ENCODE data around the gene MTCL1.

Gene MTCL1

GRCh38 chr18:8705238-8705960 is at the start of gene MTCL1:
MTCL1 (plus strand) TSS chr18:8705556; CDS start chr18:8705661, 105 bp downstream.
- in situ Hi-C loops (cut with MboI; ENCODE audit: low sequenced_read_pairs) = no loop called here

GRCh38 chr18:8656232-8656631 is 49.1 kb upstream of the MTCL1 start:
- in situ Hi-C loops (cut with MboI; ENCODE audit: low sequenced_read_pairs) = no loop called here

GRCh38 chr18:8657050-8657820 is 48.1 kb upstream of the MTCL1 start:
- in situ Hi-C loops (cut with MboI; ENCODE audit: low sequenced_read_pairs) = no loop called here

- in situ Hi-C loops (cut with MboI; ENCODE audit: low sequenced_read_pairs) = no loop called here
Measured at GRCh38 chr18:8657873-8658470, 47.4 kb upstream of the MTCL1 start.

GRCh38 chr18:8658858-8659485 is 46.4 kb upstream of the MTCL1 start:
- in situ Hi-C loops (cut with MboI; ENCODE audit: low sequenced_read_pairs) = no loop called here

DNA sequence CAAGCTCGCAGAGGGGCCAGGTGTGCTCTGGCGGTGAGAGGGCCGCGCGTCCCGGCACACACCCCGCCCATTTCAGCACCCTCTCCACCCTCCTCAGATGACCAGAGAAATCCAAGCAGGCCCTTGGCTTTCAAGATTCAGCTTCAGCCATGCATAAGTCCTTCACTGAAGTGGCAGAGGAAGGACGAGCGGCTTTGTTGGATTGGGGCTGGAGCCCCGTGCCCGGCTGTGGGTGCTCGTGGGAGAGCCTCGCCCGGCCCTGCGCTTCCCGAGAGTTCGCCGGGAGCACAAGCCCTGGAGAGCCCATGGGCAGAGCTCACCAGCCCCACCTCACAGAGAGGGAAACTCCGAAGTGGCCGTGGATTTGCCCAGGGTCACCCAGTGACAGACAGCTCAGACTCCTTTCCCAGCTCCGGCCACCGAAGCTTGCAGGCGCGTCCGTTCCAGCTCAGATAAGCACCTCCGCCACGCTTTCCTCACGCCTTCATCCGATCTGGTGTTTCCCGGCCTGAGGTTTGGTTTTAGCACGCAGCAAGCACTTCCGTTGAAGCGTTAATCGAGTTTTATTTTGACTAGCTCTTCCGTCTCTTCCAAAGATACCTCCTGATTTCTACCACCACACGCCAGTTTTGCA is 45.6 kb upstream of the MTCL1 start:
- in situ Hi-C loops (cut with MboI; ENCODE audit: low sequenced_read_pairs) = no loop called here

GRCh38 chr18:8660316-8660715 is 45.0 kb upstream of the MTCL1 start:
- in situ Hi-C loops (cut with MboI; ENCODE audit: low sequenced_read_pairs) = no loop called here

GRCh38 chr18:8661754-8662559 is 43.4 kb upstream of the MTCL1 start:
- in situ Hi-C loops (cut with MboI; ENCODE audit: low sequenced_read_pairs) = no loop called here

DNA sequence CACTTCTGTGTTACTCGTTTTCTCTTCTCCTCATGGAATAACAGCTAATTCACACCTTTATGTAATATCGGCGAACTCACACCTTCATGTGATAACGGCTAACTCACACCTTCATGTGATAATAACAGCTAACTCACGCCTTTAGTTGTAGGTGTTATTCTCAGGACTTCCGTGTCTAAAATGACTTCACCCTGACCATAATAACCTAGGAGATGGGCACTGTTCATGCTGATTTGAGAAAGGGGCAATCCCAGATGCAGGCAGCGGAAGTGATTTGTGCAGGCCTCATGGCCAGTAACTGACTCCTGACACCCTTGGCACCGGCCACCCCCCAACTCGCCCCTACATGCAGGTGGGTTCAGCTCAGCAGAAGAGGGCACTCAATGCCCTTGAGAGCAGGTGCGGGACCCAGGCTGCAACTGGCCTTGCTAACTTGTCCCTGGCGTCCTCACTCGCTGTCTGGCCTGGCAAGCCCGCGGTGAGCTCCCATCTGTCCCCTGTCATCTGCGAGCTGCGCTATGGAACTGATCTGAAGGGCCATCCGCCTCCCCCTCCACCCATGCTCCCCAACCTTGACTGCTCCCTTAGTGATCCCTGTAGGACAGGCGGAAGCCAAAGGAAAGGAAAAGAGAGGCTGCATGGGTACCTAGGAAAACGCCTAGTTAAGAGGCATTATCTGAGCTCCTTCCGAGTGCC is 42.6 kb upstream of the MTCL1 start:
- in situ Hi-C loops (cut with MboI; ENCODE audit: low sequenced_read_pairs) = no loop called here

GRCh38 chr18:8667846-8668245 is 37.5 kb upstream of the MTCL1 start:
- in situ Hi-C loops (cut with MboI; ENCODE audit: low sequenced_read_pairs) = no loop called here

- in situ Hi-C loops (cut with MboI; ENCODE audit: low sequenced_read_pairs) = no loop called here
Measured at GRCh38 chr18:8668381-8668780, 37.0 kb upstream of the MTCL1 start.

DNA sequence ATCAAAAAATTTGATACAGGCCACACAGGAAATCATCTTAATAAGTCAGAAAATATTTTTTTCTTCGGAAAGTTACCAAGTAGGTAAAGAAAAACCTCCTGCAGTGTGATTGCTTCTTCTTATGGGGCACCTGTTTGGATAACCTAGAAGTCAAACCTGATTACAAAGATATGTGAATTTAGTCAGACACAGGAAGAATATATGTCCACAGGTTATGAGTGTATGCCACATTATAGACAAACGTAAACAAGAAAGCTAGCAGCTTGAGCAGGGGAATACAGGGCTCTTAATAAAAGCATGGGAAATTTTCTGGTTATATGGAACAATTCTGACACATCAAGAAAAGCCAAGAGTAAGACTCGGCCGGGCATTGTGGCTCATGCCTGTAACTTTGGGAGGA is 35.8 kb upstream of the MTCL1 start:
- in situ Hi-C loops (cut with MboI; ENCODE audit: low sequenced_read_pairs) = no loop called here

DNA sequence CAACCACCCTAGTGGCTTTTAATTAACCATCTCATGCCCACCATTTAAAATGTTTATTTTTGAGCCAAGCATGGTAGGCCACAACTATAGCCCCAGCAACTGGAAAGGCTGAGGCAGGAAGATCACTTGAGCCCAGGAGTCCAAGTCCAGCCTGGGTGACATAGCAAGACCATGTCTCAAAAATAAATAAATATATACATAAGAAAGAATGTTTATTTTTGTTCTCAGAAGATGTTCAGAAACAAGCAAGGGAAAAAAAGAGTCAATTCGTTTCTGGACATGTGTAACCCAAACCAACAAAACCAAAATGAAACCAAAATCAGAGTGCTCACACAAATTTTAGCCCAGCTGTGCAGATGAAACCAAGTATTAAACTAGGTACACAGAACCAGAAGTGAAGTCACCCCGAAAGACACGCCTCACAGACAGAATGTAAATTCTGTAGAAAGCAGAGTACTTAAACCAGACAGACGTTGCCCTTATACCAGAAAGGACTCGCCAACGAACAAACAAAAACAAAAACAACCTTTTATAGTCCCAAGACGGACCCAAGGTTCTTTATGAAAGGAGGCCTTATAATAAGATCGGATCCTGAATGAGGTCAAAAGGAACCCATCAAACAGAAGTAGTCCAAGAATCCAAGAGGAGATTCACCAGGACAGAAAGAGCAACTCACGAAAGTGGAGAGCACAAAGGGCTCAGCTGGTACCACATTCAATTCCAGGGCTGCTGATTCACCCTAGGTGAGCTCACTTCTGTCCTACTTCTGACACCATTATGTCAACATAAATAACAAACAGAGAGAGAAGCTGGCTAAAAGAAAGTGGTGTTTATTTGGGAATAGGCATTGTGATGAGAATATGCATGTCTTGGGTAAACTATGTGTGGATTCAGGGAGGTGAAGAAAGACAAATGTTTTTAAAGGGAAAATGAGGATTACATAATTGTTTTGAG is 31.8 kb upstream of the MTCL1 start:
- in situ Hi-C loops (cut with MboI; ENCODE audit: low sequenced_read_pairs) = no loop called here

DNA sequence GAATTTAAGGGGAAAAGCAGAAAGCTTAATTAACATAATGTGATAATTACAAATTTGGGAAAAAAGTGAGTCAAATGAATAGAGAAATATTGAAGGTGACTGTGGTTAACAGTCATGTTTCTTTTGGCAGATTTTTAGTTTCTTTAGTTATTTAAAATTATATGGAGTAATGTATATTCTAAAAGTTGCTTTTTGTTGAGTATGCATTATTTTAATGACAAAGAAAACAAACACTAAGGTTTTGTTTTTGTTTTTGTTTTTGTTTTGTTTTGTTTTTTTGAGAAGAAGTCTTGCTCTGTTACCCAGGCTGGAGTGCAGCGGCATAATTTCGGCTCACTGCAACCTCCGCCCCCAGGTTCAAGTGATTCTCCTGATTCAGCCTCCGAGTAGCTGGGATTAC is 30.3 kb upstream of the MTCL1 start:
- in situ Hi-C loops (cut with MboI; ENCODE audit: low sequenced_read_pairs) = no loop called here

DNA sequence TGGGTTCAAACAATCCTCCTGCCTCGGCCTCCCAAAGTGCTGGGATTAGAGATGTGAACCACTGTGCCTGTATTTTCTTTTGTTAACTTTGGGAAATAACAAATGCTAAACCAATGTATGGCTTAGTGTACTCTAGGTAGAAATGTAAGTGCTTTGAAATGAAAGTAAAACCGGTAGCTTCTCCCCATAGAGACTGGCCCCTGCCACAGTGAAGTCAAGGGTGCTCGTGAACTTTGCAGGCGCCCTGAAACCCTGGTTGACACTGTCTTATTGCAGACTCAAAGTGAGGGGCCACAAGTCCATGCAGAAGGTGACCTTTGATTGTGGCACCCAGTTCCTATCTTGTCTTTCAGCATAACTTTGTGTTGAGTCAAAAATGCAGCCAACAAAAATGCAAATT is 24.2 kb upstream of the MTCL1 start:
- in situ Hi-C loops (cut with MboI; ENCODE audit: low sequenced_read_pairs) = no loop called here

DNA sequence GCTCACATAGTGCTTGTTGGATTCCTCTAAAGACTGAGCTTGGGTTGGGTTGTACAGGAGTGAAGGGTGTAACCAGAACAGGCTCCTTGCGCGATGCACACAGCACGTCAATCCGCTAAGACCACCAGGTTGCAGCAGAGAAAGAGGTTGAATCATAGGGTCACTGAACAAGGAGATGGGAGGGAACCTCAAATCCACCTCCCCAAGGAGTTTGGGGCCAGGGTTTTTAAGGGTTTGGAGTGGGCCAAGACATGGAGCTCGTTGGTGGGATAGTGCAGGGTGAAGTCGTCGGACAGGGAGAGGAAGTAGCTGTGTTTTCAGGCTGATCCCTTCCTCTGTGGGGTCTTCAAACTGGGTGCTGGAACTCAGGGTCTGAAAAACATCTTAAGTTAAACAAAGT is 20.8 kb upstream of the MTCL1 start:
- in situ Hi-C loops (cut with MboI; ENCODE audit: low sequenced_read_pairs) = no loop called here

GRCh38 chr18:8685141-8685913 is 20.0 kb upstream of the MTCL1 start:
- in situ Hi-C loops (cut with MboI; ENCODE audit: low sequenced_read_pairs) = no loop called here

GRCh38 chr18:8685914-8686216 is 19.5 kb upstream of the MTCL1 start:
- in situ Hi-C loops (cut with MboI; ENCODE audit: low sequenced_read_pairs) = no loop called here
